A204.1 (cell line): ENCODE measurements around the gene PUS7L.
"Not testable (repeated sequence)": the region's sequence is repeated elsewhere in the genome, so short reads cannot be mapped to it uniquely, and the experiment has no call there.

ENCODE experiments used
- FAIRE-seq: peaks from 2 replicates; lab custom pipeline; 2012; peaks lifted over from hg19 to GRCh38; lab: Jason Lieb, UNC

PUS7L gene

DNA sequence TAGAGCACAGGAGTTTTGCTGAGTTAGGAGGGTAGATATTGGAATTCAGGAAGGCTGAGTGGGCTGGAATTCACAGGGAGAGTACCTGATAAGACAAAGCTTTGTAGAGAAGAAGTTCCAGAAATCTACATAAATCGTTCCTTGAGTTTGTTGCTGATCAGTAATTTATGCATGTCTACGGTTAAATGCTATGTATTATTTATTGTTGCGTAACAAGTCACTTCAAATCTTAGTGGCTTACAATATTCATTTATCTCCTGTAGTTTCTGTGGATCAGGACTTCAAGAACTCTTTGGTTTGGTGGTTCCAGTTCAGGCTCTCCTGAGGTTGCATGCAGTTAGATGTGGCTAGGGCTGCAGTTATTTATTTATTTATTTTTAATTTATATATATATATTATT lies 7.8 kb downstream of the PUS7L start:
- no peak for FAIRE-seq

DNA sequence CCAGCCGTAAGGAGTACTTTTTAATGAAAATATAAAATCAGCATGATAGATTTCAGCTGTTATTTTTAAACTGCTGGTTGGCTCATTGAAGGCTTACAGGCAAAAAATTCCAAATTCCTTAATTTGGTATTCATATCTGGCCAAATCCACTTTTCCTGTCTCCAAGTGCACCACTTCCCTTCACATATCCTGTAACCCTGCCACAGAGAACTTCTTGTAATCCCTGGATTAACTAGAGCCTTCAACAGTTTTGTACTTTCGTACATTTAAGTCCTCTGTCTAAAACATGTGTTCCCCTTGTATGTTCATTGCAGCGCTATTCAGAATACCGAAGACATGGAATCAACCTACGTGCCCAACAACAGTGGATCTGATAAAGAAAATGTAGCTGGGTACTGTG lies 9.6 kb downstream of the PUS7L start:
- FAIRE-seq = no peak

DNA sequence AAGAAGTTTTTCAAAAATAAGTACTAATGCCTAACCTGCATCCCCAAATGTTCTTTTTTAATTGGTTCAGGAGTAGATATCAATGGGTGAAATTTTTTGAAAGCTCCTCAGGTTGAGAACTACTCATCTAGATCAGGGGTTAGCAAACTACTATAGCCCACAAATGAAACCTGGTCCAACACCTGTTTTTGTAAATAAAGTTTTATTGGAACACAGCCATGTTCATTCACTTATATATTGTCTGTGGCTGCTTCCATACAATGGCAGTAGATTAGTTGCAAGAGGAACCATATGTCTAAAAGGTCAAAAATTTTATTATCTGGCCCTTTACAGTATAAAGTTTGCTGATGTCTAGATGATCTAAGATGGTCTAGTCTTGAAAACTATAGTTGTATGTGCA lies 13.8 kb downstream of the PUS7L start:
- FAIRE-seq = no peak

DNA sequence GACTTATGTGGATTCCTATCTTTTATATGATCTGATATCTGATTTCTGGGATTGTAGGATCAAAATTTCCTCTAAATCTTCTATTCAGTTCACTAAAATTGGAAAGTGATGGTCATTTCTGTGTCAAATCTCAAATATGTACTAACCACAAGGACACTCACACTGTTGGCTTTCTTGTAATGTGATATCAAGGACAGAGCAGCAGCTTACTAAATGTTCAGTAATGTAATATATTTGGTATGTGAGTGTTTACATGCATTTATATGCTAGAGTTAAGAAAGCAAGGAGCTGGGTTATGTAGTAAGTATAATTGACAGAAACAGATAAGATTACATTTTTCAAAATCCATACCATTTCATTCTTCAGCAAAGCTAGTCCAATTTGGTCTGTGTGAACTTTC lies 16.5 kb downstream of the PUS7L start:
- FAIRE-seq = no peak

DNA sequence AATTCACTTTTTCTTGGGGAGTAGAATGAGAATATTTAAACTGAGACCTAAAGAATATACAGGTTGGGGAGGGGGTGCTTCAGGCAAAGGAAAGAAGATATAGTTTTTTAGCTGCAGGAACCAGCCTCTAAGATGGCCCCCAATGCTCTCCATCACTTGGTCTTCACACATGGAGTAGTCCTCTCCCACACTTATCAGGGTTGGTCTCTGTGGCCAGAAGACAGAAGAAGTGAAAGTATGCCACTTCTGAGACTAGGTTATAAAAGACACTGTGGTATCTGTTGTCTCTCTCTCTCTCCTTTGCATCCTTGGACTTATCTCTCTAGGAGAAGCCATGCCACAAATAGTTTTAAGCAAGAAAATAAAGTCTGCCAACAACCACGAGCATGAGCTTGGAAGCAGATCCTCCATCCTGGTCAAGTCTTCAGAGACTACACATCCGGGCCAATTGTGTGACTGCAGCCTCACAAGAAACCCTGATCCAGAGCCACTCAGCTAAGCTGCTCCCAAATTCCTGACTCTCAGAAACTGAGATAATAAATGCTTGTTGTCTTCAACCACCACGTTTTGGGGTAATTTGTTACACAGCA lies 18.0 kb downstream of the PUS7L start:
- no peak for FAIRE-seq

DNA sequence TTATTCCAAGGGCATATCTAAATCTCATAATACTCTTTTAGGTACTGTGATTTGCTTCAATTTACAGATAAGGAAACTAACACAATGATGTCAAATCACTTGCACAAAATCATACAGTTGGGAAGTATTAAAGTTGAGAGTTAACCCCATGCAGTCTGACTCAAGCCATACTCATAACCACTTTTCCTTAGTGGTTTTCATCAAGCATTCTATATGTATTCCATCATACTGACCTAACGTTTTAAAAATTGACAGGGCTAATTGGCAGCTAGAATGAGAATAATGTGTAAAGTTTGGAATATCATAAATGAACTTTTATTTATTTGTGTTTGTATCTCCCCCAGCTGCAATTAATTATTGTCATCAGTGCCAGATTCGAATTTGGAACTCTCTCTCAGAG lies 20.9 kb downstream of the PUS7L start:
- no peak for FAIRE-seq

DNA sequence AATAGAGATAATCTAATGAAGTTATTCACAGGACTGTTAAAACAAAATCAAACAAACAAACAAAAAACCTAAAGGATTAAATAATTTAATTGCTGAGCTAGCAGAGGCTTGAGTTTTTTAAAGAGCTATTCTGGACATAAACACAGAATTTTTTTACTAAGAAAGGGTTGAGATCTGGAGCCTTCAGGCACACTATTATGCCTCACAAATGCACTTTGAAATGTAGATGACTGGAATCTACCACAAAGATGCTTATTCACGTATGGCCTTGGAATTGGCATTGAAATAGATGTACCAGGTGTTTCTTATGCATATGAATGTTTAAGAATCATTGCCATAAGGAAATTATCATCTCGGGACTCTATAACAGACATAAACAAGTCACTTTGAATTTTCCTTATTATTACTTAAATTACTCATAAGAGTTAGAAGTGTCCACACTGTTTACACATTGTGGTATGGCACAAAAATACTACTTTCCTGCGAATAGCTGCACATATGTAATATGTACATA lies 21.6 kb downstream of the PUS7L start:
- FAIRE-seq = no peak

DNA sequence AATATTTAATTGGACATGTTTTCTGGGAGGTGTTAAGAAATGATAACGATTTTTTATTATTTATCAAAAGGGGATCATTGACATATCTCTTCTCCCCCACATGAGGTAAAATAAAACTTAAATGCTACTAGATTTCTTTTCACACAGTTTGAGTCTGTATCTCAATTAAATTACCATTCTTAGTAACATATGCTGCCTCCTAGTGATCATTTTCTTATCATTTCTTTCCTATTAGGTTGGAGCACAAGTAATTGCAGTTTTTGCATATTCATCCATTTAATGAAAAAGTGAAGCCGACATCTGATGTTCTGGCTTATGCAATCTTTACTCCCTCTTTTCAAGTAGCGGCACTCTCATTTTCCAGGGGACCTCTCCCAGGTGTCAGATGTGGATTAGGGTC lies 24.9 kb downstream of the PUS7L start:
- FAIRE-seq = no peak

DNA sequence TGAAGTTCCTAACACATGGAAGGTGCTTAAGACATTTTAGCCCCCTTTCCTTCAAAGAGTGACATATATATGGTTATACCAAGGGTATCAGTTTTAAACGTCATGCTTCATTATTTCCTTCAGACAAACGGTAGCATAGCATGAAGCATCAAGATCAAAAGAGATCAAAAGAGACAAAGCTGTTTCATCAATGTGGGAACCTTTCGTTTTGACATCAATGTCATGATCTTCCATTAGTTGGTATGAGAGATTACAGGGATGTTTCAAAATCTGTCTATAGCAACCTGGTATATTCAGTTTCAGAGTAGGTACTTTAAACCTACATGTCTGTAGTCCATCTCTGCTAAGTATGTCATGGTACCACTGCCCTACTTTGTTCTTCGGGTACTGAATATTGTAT lies 28.3 kb downstream of the PUS7L start:
- no peak for FAIRE-seq

DNA sequence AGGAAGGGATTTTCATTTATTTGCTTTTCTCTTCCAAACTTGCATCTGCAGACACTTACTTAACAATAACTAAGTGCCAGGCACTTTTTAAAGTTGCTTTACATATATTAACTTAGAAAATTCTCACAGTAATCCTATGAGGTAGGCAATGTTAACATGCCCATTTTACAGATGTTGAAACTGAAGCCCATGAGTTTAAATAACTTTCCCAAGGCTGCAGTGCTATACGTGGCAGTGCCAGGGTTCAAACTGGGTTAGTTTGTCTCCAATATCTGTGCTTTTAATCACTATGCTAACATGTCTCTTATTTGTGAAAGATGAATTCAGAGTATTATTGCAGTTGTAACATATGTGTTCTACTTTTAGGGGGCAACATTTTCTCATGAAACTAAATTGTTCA lies 29.9 kb downstream of the PUS7L start:
- FAIRE-seq = no peak

DNA sequence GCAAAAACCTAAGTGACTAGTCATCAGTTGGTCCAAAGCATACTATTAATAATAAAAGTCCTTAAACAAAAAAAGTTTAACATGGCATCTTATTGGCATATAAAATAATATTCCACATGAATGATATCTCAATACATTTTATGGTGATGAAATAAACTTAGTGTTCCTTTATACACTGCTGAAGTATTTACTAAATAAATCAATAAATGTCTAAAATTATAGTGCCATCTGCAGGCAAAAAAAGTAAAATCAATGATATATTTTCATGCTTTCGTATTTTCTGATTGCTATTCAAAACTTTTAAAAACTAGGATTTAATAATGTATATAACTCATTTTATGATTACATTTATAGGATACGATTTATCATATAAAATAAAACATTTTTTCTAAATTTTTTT lies 30.5 kb downstream of the PUS7L start:
- FAIRE-seq = peak; percentile 99

DNA sequence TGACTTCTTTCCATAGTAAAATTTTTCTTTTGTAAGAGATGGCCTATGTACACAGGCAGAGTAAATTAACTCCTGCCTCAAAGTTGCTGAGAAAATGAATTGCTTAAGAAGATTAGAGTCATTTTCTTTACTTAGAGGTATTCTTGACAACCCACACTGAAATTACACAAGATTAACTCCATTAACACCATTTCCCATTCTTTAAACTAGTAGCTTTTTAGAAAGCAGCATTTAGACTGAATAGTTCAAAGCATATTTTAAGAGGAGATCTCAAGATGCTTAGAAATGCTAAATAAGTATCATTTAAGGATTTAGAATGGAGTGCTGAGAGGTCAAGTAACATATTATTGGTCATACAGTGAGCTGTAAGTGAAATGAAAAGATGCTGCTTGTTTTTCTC lies 35.5 kb downstream of the PUS7L start:
- FAIRE-seq = no peak

DNA sequence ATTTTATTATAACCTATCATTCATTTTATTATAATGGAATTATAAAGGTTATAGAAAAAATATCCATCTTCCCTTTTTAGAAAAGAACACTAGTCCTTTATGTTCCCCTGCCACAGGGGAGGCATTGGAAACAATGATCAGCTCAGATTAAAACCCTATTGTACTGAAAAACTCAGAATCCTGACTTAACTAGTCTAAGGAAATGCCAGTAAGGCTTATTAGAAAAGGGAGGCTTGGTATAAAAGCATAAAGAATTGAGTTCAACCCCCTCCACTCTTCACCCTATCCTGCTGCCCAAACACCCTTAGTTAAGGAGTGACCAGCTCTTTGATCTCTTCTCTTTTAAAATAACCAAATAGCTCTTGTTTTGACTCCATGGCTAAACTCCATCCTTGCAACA lies 36.0 kb downstream of the PUS7L start:
- no peak for FAIRE-seq

DNA sequence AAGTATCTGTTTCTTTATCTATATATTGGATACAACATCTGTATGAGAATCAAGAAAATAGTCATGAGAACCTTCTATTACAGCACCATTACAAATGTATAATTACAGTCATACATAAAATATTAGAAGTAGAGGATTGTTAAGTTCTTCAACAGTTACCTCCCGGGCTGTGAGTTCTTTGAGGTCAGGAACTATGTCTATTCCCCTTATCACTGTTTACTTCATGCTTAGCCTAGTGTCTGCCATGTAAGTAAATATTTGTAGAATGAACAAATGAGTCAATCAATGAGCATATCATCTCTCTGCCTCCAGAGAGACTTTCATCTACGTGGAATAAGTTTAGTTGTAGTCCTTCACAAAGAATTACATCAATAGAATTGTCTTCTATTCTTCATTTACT lies 47.2 kb downstream of the PUS7L start:
- no peak for FAIRE-seq

DNA sequence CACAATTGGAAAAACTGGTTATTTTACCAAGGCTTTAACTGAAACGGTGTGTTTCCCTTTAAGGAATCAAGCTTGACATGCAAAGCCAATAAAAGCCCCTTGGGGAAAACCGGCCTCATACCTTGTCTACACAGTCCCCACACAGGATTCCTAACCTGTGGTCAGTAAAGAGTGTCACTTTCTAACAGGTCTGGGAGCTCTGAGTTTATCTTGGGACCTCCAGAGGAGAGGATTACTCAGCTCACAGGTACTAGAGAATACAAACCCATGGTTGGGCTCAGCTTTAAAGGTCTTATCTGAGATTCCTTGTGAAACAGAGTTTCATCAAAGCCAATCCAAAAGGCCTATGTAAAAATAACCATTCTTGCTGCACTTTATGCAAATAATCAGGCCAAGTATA lies 54.8 kb downstream of the PUS7L start:
- not testable (repeated sequence) for FAIRE-seq

DNA sequence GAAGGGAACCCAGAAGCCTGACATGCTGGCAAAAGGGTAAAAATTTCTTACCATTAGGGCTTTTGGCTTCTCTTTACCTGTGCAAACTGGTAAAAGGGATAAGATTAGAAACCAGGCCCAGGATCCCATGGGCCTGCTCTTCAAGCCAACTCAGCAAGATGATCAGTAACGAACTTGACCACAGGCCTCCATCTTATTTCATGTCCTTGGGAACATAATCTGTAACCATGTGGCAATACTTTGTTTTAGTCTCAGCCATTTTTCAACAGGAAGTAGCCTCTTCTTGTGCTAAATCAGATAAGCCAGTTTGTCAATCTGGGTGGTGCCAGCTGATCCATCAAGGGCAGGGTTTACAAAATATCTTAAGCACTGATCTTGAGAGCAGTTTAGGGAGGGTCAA lies 57.4 kb downstream of the PUS7L start:
- not testable (repeated sequence) for FAIRE-seq

DNA sequence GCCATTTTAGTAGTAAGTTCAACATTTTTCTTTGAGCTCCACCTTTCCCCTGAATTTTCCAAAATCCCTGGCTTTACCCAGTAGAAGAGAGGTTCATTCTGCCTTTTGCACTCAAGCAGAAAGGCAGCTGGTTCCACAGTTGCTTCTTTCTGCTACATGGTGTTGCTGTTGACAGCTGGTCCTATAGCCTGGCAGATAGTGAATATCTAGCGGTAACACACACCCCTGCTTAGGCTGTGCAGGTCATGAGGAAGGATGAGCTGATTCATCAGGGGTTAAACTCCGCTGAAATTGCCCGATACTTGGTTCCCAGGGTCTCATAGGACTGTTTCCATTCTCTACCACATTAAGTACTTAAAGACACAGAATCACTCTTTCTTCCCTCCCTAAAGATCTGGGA lies 62.4 kb downstream of the PUS7L start:
- no peak for FAIRE-seq

DNA sequence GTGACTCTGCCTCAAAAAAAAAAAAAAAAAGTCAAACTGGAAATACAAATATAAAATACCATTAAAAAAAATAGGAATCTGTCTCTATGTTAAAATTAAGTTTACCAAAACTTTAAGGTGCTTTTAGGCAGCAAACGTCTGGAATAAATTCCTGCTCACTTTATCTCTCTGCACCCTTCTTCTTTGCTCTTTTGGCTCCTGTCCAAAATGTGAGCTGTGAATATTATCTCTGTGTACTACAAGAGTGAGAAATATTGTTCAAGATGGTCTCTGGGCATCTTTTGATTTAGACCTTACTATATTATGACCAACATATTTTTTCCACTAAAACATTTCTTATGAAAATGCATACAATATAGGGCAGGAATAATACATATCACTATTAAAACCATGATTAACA lies 63.7 kb downstream of the PUS7L start:
- FAIRE-seq = no peak

DNA sequence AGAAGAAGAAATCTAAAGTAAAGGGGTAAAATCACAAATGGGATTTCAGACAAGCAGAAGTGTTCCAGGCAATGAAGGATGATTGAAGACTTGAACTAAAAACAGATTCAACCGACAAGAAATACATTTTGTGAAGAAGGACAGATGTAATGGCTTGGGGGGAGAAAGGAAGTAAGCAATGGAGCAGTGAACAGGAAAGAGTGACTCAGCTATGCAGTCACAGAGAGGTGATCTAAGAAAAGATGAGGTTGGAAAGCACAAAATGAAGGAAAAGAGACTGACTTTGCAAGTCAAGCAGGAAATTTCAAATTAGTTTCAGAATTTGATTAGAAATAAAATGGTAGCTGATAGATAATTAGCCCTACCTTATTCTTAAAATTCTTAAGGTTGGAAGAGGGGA lies 66.5 kb downstream of the PUS7L start:
- no peak for FAIRE-seq

DNA sequence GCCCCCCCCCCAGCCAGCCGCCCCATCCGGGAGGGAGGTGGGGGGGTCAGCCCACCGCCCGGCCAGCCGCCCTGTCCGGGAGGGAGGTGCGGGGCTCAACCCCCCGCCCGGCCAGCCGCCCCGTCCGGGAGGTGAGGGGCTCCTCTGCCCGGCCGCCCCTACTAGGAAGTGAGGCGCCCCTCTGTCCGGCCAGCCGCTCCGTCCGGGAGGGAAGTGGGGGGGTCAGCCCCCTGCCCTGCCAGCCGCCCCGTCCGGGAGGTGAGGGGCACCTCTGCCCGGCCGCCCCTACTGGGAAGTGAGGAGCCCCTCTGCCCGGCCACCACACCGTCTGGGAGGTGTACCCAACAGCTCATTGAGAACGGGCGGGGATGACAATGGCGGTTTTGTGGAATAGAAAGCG lies 73.1 kb downstream of the PUS7L start:
- FAIRE-seq = not testable (repeated sequence)

DNA sequence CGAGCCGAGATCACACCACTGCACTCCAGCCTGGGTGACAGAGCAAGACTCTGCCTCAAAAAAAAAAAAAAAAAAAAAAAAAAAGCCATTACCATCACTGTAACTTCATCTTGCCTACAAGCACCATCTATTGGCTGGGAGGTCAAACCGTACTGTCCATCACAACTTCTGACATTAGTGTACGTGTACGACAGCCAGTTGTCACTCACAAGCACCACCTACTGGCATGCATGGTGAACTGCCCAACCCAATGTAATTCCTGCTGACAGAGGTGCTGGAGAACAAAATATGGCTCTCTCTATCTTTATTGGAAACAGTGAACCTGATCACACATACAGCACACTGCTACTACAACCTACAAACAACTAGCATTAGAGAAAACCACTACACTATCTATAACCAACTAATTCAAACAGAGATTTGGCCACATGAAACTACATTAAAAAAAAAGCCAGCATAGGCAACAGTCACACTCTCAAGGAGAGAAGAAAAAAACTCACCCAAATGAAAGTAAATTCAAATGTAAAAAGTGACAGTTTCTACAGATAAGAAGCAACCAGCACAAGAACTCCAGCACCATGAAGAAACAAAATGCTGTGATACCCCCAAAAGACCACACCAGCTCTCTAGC lies 82.3 kb downstream of the PUS7L start:
- FAIRE-seq = no peak

DNA sequence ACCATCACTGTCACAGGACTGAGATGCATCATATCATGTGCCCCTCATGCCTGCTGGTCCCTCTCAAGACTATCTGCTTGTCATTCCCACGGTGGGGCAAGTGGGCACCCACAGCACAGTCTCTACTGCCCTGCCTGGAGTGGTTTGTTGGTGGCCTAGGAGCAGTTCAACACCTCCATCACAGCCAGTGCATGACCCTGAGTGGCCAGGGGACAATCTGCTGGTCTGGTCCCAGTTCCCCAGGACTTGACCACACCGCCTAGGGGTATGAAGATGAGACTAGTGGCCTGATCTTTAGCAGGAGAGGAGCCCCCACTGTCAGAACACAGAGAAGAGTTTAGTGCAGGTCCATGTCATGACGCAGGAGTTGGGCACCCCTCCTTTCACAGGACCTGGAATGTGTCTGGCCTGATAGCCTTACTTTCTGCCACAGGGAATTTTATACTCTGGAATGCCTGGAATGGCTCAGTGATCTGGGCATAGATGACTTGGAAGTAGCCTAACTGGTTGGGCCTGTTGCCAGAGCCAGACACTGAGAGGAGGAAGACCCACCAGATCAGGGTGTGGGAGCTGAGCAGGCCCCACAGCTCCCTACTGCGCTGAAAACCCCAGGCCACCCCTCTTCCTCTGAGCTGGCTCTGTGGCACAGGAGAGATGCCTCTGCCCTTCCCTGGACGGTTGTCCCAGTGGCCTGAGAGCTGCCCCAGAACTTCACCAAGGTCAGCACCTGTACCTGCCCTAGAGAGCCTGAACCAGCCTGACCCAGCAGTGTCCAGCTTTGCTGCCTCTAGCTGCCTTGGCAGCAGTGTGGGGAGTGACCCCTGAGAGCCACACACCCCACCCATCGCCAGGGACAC lies 83.3 kb downstream of the PUS7L start:
- FAIRE-seq = no peak

DNA sequence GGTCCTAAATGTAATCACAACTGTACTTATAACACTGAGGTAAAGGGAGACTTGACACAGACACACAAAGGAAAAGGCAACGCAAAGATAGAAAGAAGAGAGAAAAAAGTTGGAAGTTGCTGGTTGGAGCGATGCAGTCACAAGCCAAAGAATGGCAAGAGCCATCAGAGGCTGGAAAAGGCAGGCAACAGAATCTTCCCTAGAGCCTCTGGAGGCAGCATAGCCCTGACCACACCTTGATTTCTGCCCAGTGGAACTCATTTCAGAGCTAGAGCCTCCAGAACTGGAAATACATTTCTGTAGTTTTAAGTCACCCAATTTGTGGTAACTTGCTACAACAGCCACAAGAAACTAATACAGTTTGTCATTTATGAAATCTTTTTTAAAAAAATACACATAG lies 89.2 kb downstream of the PUS7L start:
- FAIRE-seq = no peak
